Stimulated activated CD8-positive, alpha-beta memory T cell treated with anti-CD3 and anti-CD28 coated beads, Interleukin-12 subunit alpha, Interleukin-12 subunit beta, amount 100 ng/mL, for 1 hour (primary cell): ENCODE results near the gene MTNR1B.

Source experiments
- DNase-seq: peaks from one replicate; pipeline ENCODE4 v3.0.0-alpha.2; 2020; ENCODE audit warnings: low read depth

The MTNR1B gene

DNA sequence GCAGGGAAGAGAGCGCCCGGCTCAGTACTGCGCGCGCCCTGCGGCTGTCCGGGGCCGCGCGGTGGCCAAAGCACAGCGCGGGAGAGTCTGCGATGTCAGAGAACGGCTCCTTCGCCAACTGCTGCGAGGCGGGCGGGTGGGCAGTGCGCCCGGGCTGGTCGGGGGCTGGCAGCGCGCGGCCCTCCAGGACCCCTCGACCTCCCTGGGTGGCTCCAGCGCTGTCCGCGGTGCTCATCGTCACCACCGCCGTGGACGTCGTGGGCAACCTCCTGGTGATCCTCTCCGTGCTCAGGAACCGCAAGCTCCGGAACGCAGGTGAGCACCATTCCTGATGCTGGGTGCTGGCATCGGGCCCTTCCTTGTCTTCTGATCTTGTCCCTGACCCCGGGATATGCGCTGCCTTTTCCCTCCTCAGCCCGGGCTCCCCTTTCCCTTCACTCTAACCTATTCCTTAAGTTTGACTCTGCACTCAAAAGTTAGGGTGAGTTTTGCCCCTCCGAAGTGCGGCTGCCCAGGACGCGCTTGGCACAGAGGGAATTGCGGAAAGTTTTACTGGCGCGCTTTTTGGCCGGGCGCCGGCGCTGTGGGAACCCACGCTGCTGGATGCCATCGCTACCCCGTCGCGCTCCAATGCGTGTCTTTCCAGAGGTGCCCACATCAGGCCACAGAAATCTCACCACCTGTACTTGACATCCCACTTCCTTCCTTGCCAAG lies at the start of gene MTNR1B:
MTNR1B (plus strand) TSS at position 18 of the 714 bp plus-strand sequence; CDS start at position 93, 75 bp downstream.
- no peak for DNase-seq

DNA sequence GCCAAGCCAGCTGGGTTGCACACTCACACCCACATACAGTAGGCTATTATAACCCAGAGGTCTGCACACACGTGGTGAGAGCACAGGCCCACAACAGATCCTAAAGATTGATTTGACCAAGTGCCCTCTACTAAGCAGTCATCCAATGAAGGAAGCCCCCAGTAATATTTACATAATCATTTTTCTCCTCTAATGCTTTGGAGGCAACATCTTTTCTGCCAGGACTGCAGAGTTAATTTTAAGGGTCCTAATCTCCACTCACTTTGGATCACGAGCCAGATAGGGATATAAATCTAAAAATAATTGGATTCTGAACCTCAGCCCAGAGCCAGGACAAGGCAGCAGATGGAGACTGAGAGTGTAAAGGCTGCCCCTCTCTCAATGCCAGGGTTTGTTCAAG lies 49.1 kb upstream of the MTNR1B start:
- DNase-seq: no peak

DNA sequence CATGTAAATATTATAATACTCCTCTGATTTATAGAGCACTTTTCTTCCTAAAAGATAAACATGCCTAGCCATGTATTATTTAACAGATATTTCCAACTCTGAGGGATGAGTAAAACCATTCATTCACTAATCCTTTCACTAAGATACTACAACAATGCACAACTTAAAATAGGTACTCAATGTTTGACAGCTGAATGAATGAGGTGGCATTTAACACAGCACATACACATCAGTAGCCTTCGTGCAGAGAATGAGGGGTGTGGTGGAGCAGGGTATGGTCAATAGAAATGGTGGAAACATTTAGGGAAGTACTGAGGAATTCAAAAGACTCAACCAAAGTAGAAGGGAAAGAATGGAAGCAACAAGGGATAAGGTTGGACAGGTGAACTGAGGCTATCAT lies 46.7 kb upstream of the MTNR1B start:
- DNase-seq: no peak

DNA sequence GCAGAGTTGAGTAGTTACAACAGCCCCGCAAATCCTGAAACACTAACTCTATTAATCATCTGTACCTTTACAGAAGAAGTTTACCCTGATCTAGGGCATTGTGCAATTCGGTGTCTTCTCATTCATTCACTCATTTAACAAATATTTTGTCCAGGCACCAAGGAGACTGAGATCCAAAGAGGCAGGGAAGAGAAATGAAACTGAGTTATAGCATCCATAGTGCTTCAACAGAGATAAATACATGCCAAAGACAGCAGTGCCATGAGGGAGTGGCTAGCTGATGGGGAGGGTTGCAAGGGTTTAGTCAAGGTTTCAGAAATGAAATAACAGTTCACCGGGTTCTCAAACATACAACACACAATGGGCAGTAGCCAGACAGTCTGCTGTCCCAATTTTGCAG lies 40.2 kb upstream of the MTNR1B start:
- DNase-seq: no peak

DNA sequence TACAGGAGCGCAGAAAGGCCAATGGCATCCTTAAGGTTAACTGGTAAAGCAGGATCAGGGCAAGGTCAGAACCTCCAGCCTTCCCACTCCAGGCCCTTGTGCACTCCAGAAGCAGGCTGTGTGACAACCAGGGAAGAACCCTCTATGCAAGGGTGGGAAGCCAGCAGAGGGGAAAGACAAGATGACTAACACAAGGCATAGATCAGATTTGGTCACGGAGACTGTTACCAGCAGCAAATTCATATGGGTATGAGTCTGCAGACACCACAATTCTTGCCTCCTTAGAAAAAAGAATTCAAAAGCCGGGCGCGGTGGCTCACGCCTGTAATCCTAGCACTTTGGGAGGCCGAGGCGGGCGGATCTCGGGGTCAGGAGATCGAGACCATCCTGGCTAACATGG lies 39.8 kb upstream of the MTNR1B start:
- DNase-seq: no peak

GRCh38 chr11:92931746-92932422 lies 37.6 kb upstream of the MTNR1B start:
- no peak for DNase-seq

GRCh38 chr11:92939305-92939704 lies 30.1 kb upstream of the MTNR1B start:
- DNase-seq: no peak

- no peak for DNase-seq
These were observed 27.5 kb upstream of the MTNR1B start for GRCh38 chr11:92941676-92942571.

DNA sequence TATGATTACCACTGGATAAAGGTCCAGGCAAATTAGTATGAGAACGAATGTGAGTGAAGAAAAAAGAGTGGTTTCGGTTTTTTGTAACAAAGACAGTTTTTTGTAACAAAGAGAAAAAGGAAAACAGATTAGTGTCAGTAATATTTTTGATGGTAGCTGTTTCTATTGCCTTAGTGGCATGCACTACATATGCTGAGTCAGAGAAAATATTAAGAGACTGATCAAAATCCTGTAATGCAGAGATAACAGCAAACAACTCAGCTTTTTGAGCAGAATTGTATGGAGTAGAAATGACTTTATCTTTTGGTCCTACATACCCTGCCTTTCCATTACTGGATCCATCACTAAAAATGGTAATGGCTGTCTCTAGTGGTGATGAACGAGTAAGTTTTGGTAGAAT lies 22.7 kb upstream of the MTNR1B start:
- DNase-seq: no peak

DNA sequence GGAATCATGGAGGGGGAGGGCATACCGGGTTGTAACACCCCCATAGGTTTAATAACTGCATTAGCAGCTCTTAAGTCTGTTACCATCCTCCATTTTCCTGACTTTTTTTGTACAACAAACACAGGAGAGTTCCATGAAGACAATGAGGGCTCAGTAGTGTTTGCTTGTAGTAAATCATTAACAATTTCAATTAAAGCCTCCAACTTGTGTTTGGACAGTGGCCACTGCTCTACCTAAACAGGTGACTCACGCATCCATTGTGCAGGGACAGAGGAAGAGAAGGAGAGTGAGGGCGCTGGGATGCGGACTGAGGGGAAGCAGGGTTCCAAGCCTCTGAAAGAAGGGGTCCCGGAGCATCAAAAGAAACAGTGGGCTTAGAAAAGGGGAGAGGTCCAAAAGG lies 21.3 kb upstream of the MTNR1B start:
- DNase-seq: no peak

GRCh38 chr11:92954003-92954402 lies 15.4 kb upstream of the MTNR1B start:
- no peak for DNase-seq

GRCh38 chr11:92955860-92956259 lies 13.6 kb upstream of the MTNR1B start:
- no peak for DNase-seq

DNA sequence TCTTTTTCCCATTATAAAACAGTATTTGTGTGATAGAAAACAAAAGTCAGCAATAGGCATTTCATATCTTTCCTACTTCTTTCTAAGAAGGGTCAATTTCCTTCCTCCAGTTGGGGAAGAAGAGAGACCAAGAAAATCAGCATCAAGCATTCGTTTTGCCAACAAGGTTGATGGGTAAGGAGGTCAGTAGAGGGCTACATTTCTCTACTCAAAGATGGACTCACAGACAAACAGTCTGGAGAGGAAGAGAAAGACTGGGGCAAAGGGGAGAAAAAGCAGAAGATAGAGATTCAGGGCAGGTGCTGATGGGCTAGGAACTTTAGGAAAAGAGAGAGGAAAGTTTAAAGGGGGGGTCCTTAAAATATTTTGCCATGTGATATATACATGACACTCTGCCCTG lies 8.6 kb upstream of the MTNR1B start:
- no peak for DNase-seq

GRCh38 chr11:92962446-92962845 lies 7.0 kb upstream of the MTNR1B start:
- no peak for DNase-seq

- no peak for DNase-seq
These were observed 5.0 kb upstream of the MTNR1B start for GRCh38 chr11:92964471-92964870.

DNA sequence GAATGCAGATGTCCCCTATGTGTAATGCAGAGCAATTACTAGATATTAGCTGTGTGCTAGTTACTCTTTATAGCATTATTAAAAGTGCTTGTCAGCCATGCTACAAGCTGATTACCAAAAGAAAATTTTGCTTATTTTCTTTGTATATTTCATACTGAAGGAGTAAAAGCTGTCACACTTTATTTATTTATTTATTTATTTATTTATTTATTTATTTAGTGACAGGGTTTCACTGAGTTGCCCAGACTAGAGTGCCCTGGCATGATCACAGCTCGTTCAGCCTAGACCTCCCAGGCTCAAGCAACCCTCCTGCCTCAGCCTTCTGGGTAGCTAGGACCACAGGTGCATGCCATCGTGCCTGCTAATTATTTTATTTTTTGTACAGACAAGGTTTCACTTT lies 4.3 kb upstream of the MTNR1B start:
- no peak for DNase-seq

DNA sequence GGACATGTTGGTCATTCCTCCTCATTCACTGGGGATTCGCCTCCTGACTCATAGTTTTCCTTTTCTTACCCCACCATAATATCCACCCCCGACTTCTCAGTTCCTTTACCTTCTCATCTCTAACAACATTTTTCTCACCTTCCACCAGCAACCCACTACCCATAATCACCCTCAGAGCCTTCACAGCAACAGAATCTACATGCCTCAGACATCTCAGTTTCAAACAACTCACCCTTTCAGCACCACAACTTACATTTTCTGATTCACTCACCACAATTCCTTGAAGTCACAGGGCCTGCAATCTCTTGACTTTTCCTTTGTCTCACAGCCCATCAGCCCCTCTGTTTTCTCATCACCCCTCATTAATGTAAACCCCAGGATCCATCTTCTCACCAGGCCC lies 2.3 kb upstream of the MTNR1B start:
- no peak for DNase-seq

GRCh38 chr11:92967867-92968266 lies 1.6 kb upstream of the MTNR1B start:
- no peak for DNase-seq

DNA sequence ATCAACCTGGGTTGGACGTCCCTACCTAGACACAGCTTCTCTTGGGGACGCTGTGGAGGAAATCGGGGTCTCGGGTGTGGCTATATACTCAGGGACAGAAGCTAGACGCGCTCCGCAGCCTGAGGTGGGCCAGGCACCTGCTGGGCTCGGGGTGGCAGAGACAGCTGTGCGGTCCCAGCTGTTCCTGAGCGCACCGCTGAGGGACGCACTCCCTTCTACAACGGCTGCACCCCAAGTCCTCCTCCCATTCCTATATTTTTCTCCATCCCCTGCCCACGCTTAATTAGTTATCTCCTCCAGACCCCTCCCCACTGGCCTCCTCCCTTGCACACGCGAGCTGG lies 188 bp upstream of the MTNR1B start:
- DNase-seq: no peak

DNA sequence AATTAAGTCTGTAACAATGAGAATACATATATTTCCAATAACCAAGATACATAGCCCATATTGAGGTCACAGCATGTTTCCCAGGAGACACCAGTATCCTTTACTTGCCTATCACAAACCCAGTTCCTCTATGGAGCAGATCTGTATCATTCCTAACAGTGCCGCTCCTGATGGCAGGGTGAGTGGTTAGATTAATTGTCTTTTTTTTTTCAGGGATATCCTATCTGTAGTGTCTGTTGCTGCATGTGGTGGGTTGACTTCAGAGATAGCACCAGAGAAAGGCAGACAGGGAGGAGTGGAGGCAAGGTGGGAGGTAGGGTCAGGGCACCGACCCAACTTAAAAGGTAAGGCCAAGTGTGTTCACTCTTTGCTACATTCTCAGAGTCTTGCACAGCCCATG lies 2.8 kb downstream of the MTNR1B start:
- DNase-seq: no peak

DNA sequence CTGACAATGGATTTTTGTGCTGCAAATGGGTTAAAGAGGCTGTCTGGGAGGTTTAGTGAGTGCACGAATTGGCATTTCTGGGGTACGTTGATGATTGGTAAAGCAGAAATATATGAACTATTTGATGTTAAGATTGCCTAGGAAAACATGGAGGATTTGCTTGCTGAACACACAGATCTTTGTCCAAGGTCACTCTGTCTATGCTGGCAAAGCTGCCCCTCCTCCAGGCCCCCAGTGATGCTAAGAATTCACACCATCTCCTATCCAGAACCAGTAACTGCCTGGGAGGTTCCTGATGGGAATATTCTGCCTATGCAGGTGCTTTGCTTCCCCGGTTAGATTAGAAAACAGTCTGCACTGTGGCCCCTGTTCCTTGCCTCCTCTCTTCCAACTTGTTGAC lies 5.8 kb downstream of the MTNR1B start:
- DNase-seq: no peak

GRCh38 chr11:92976681-92977080 lies 7.2 kb downstream of the MTNR1B start:
- no peak for DNase-seq

GRCh38 chr11:92977401-92977800 lies 8.0 kb downstream of the MTNR1B start:
- DNase-seq: no peak
